GM21381 (cell line): ENCODE measurements around the gene ENDOU.
"Not testable (repeated sequence)": the region's sequence is repeated elsewhere in the genome, so short reads cannot be mapped to it uniquely, and the experiment has no call there.

Experiments used
- ATAC-seq: cut with Tn5 transposase; IDR thresholded peaks from one replicate; pipeline ENCODE4 v1.9.1; 2021; ENCODE audit warnings: mild to moderate bottlenecking, moderate library complexity; ENCODE audit not compliant: unreplicated experiment

ENDOU gene

DNA sequence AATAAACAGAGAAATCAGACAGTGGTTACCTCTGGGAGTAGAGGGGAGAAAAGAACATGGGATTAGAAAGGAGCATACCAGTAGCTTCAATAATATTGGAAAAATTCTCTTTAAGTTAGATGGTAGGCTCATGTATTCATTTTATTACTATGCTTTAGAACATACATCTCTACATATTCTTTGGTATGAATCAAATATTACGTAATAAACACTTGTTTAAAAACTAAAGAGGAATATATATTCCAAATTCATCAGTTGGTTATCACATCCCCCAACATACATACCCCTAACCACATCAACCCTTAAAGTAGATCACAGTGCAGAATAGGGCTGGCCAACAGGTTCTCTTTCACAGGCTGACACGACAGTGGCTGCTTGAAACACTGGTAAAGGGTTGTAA, 25.0 kb downstream of the ENDOU start:
- no peak for ATAC-seq

DNA sequence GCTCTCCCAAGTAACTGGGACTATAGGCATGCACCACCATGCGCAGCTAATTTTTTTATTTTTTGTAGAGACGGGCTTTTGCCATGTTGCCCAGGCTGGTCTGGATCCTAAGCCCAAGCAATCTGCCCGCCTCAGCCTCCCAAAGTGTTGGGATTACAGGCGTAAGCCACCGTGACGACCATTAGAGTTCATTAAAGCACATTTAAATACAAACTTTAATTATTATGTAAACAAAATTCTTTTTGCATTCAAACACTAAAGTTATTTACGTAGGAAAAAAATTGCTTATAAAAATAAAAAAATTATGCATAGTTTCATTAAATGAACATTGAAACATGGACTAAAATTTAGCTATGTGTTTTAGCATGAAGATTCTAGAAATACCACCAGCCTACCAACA, 26.7 kb downstream of the ENDOU start:
- ATAC-seq, result no peak

DNA sequence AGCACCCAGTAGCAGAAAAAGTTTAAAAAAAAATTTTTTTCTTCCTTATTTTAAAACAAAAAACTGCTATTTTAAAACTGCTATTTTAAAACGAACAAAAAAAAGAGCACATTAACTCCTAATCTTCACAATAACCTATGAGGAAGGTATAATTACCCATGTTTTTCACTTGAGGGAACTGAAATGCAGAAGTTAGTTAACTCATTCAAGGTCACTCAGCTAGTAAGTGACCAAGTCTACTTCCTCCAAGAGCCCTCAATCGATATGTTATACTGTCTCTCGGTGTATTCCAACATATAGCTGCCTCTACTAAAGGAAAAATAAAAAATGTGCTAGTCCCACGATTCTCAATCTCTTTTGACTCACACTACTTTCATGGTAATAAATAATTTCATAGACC, 27.2 kb downstream of the ENDOU start:
- no peak for ATAC-seq

DNA sequence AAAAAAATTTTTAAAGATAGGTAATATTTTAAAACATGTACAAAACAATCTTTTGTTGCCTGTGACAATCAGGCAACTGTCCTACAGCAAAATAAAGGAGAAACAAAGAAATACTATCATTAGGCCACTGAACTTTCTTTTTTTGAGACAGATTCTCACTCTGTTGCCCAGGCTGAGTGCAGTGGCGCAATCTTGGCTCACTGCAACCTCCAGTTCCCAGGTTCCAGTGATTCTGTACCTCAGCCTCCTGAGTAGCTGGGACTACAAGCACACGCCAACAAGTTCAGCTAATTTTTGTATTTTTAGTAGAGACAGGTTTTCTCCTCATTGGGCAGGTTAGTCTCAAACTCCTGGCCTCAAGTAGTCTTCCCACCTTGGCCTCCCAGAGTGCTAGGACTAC, 36.1 kb downstream of the ENDOU start:
- no peak for ATAC-seq

DNA sequence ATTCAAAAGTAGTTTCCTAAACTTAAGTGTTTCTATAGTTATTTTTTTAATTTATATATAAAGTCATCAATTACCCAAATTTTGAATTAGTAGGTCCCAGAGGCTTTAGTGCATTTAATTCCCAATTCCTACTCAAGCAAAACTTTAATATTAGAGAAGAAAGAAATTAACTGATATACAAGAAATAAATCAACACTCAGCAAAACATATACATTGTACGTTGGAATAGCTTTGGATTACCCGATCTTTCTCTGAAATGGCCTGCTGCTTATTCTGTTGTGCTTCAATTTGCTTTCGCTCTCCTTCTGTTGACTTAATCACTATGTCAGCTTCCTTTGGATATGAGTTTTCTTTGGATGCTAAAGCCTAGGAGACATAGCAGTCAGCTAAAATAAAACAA, 37.7 kb downstream of the ENDOU start:
- no peak for ATAC-seq

DNA sequence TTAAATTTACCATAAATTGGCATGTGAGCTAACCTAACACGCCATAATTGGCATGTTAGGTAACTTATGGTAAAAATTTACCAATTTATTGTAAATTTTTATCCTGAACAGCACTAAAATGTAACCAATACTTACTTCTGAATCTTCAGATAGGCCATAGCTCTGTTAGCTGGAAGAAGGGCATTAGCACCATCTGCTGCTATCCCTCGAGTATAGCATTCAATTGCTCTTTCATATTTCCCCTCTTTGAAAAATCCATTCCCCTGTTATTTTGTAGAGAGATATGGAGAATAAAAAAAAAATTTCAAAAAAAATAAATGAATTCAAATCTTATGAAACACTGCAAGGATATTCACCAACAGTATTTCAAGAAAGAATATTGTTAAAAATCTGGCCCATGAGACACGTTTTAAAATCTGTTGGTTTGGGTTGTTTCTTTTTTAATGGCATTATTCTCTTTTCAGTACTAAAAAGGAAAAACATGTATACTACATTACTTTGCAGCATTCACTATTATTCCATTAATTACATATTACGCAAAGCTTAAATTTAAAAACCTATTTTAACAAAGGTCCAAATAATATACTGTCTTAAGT, 38.5 kb downstream of the ENDOU start:
- ATAC-seq, result no peak

DNA sequence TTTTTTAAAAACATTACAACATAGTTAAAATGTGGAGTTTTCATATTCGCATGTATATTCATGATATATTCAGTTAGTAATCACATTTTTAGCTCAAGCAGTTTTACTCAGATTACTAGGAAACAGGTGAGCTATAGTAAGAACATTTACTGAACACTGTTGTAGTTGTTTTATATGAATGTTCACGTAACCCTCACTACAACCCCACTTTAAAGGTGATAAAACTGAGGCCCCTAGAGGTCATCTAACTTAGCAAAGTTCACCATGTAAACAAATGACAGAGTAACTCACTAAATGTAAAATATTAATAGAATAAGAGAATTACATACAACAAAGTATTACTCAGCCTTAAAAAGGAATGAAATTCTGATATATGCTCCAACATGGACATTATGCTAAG, 45.5 kb downstream of the ENDOU start:
- ATAC-seq, result no peak

DNA sequence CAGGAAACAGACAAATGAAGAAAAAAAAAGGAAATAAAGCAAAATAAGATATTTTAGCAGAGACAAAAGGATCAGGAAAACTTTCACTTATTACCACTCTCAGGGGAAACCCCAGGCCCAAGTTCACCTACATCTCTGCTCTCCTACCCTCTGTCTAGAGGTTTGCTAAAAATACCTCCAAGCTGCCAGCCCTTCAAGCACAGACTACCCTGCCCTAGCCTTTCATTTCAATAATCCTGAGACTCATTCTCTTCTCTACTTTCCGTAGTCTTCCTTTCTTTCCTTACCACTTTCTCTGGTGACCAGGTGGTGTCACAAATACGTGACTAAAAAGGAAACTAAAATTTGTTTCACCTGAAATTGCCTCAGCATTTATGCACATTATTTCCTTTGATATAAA, 53.2 kb downstream of the ENDOU start:
- ATAC-seq, result no peak

DNA sequence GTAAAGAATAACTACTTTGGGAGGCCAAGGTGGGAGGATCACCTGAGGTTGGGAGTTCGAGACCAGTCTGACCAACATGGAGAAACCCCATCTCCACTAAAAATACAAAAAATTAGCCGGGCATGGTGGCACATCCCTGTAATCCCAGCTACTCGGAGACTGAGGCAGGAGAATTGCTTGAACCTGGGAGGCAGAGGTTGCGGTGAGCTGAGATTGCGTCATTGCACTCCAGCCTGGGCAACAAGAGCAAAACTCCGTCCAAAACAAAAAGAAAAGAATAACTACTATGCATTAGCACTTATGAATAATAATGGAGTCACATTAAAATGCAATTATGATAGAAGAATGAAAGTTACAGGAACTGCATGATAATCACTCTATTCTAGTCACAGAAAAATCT, 57.4 kb downstream of the ENDOU start:
- ATAC-seq, result not testable (repeated sequence)
